Ascending aorta (tissue), 2 donors: ENCODE results near the gene PDE9A. TPM values are rescaled to one million over a fixed set of nuclear protein-coding genes. Genes with fewer than 3 reads are reported as not detected.

ENCODE experiments used
- DNase-seq, 2 donors: peaks; one replicate each; pipeline ENCODE4 v3.0.0-alpha.2; 2019; ENCODE audit warnings: low spot score in 2 of 2
- H3K27ac ChIP-seq, 2 donors: fragments of 200-600 bp; sonication (generic); one replicate each; pipeline ENCODE4 v1.5.1; 2016 to 2017; ENCODE audit warnings: mild to moderate bottlenecking in 1 of 2
- H3K27me3 ChIP-seq: fragments of 200-600 bp; sonication (generic); one replicate; pipeline ENCODE4 v1.5.1; 2017
- H3K36me3 ChIP-seq, 2 donors: fragments of 200-600 bp; sonication (generic); one replicate each; pipeline ENCODE4 v1.5.1; 2016
- H3K4me1 ChIP-seq, 2 donors: fragments of 200-600 bp; sonication (generic); one replicate each; pipeline ENCODE4 v1.5.1; 2016 to 2017; ENCODE audit warnings: mild to moderate bottlenecking in 1 of 2
- H3K4me3 ChIP-seq, 2 donors: fragments of 200-600 bp; sonication (generic); one replicate each; pipeline ENCODE4 v1.5.1; 2016 to 2017; ENCODE audit warnings: mild to moderate bottlenecking in 1 of 2
- H3K9me3 ChIP-seq, 2 donors: fragments of 200-600 bp; sonication (generic); one replicate each; pipeline ENCODE4 v1.5.1; 2016
- intact Hi-C: fragments of 100-400 bp; cut with DNase I; formaldehyde crosslinking; loops from one replicate; pipeline ENCODE4 v1.15.1; 2023
- total RNA-seq: library from RNA; depleted of rRNA; stranded (reverse); fragments of >200 nt; gene quantifications from one replicate; pipeline ENCODE4 v1.1.0, GENCODE V29; 2016
- TF ChIP-seq, protein P1 (sequence below), 3 experiments: fragments of 200-600 bp in 2 of 3; fragments of 450-650 bp in 1 of 3; sonication (generic) in 2 of 3; IDR thresholded peaks; one replicate each; pipeline ENCODE4 v1.5.1; 2016 to 2019; ENCODE audit warnings: antibody characterized with exemption in 3 of 3, mild to moderate bottlenecking in 1 of 3, moderate library complexity in 1 of 3

The PDE9A gene
- total RNA-seq, 1 donor from 2014 or later = 2.2 TPM

- no peak for DNase-seq
- H3K4me1 ChIP-seq = no peaks in the 10 kb centered on the region
- no peaks in the 10 kb centered on the region for H3K36me3 ChIP-seq
- no peaks in the 10 kb centered on the region for H3K27me3 ChIP-seq
- H3K27ac ChIP-seq = no peak overlapping the region
- TF ChIP-seq, protein P1, sequence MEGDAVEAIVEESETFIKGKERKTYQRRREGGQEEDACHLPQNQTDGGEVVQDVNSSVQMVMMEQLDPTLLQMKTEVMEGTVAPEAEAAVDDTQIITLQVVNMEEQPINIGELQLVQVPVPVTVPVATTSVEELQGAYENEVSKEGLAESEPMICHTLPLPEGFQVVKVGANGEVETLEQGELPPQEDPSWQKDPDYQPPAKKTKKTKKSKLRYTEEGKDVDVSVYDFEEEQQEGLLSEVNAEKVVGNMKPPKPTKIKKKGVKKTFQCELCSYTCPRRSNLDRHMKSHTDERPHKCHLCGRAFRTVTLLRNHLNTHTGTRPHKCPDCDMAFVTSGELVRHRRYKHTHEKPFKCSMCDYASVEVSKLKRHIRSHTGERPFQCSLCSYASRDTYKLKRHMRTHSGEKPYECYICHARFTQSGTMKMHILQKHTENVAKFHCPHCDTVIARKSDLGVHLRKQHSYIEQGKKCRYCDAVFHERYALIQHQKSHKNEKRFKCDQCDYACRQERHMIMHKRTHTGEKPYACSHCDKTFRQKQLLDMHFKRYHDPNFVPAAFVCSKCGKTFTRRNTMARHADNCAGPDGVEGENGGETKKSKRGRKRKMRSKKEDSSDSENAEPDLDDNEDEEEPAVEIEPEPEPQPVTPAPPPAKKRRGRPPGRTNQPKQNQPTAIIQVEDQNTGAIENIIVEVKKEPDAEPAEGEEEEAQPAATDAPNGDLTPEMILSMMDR (IDR thresholded peaks at IDR 0.05) = no peak
- no peak overlapping the region for H3K4me3 ChIP-seq
- intact Hi-C loops = no loop called here
- H3K9me3 ChIP-seq = no peaks in the 10 kb centered on the region
Measured at GRCh38 chr21:42615924-42616323, 37.5 kb upstream of the PDE9A start.

DNA sequence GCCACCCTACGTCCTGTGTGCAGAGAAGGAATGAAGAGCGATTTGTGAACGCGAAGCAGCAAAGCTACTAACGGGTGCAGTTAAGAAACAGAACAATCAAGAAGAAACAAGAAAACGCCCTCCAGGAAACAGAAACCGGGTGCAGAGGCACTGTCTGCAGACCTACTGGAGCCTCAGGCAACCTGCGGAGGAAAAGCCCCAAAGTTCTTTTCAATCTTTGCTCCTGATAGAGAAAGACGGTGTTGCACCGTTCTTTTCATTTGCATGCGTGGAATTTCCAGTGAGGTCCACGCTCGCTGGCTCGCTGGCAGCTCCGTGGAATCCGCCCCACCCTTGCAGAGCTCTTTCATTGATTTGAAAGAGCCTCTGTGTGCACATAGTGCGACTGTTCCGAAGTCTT is 37.0 kb upstream of the PDE9A start:
- H3K4me1 ChIP-seq = no peaks in the 10 kb centered on the region
- H3K9me3 ChIP-seq = no peaks in the 10 kb centered on the region
- H3K36me3 ChIP-seq = no peaks in the 10 kb centered on the region
- TF ChIP-seq, protein P1 (IDR thresholded peaks at IDR 0.05) = no peak
- no peak overlapping the region for H3K4me3 ChIP-seq
- DNase-seq = no peak
- no peaks in the 10 kb centered on the region for H3K27me3 ChIP-seq
- intact Hi-C loops = no loop called here
- no peak overlapping the region for H3K27ac ChIP-seq

DNA sequence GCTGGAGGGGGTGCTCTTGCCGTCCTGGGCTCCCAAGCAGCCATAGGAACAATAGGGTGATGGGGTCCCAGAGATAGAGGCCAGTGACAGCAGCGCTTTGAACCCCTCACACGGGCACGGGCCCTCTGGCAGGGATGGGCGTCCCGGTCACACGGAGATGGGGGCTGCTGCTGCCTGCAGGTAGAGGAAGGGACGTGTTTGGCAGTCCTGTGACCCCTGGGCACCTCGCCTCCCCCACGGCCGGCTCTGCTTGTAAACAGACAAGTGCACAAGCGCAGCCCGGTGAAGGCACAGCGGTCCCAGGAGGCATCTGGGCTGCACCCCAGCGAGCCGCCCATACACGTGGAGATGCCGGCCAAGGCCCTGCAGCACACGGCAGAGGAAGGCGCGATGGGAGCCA is 36.5 kb upstream of the PDE9A start:
- no peak for DNase-seq
- H3K27ac ChIP-seq = no peak overlapping the region

DNA sequence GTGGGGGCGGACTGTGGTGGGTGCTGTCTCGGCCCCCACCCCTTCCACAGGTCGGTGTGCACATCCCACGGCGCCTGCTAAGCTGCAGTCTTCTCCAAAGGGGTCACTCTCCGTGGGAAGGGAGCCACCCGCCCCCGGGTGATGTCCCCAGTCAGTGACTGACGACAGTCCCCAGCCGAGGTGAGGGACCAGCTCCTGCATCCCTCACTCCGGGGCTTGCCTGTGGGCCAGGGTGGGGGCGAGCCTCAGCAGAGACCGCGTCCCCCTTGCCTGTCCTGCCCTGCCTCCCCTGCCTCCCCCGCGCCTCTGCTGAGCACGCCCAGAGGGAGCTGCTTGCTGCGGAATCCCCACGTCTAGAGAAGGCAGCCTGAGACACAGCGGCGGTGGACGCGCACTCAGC is 35.9 kb upstream of the PDE9A start:
- no peak overlapping the region for H3K4me3 ChIP-seq
- no peak for DNase-seq
- no peaks in the 10 kb centered on the region for H3K36me3 ChIP-seq
- TF ChIP-seq, protein P1 (IDR thresholded peaks at IDR 0.05) = no peak
- intact Hi-C loops = no loop called here
- no peaks in the 10 kb centered on the region for H3K9me3 ChIP-seq
- no peaks in the 10 kb centered on the region for H3K4me1 ChIP-seq
- H3K27ac ChIP-seq = no peak overlapping the region
- no peaks in the 10 kb centered on the region for H3K27me3 ChIP-seq

More for the DNA sequence above, 36.5 kb upstream of the PDE9A start:
- intact Hi-C loops = no loop called here
- H3K27me3 ChIP-seq = no peaks in the 10 kb centered on the region
- no peaks in the 10 kb centered on the region for H3K9me3 ChIP-seq
- no peaks in the 10 kb centered on the region for H3K4me1 ChIP-seq
- no peak overlapping the region for H3K4me3 ChIP-seq
- TF ChIP-seq, protein P1 (IDR thresholded peaks at IDR 0.05) = no peak
- no peaks in the 10 kb centered on the region for H3K36me3 ChIP-seq

- DNase-seq = no peak
- intact Hi-C loops = no loop called here
- TF ChIP-seq, protein P1 (IDR thresholded peaks at IDR 0.05) = no peak
- Histone ChIP-seq H3K9me3 (no peaks in the 10 kb centered on the region), H3K4me3 (no peak overlapping the region), H3K36me3 (no peaks in the 10 kb centered on the region), H3K27ac (no peak overlapping the region), H3K4me1 (no peaks in the 10 kb centered on the region), H3K27me3 (no peaks in the 10 kb centered on the region)
Measured at GRCh38 chr21:42618707-42619102, 34.7 kb upstream of the PDE9A start.

- TF ChIP-seq, protein P1 (IDR thresholded peaks at IDR 0.05) = no peak
- Histone ChIP-seq H3K27ac (no peak overlapping the region), H3K9me3 (no peaks in the 10 kb centered on the region), H3K36me3 (no peaks in the 10 kb centered on the region), H3K27me3 (no peaks in the 10 kb centered on the region), H3K4me3 (no peak overlapping the region), H3K4me1 (no peaks in the 10 kb centered on the region)
- DNase-seq = no peak
- intact Hi-C loops = no loop called here
Measured at GRCh38 chr21:42619166-42619565, 34.3 kb upstream of the PDE9A start.
